Upper lobe of right lung (tissue), 1 donor: ENCODE measurements around the gene CDIP1. TPM values are rescaled to one million over a fixed set of nuclear protein-coding genes. Genes with fewer than 3 reads are reported as not detected.

Source experiments
- ATAC-seq: fragments of 200-7000 bp; cut with Tn5 transposase; one replicate; pipeline ENCODE4 v1.9.1; 2020; ENCODE audit warnings: mild to moderate bottlenecking, moderate library complexity
- DNase-seq: peaks from one replicate; pipeline ENCODE4 v3.0.0-alpha.2; 2020
- H3K27ac ChIP-seq: fragments of 200-600 bp; one replicate; pipeline ENCODE4 v1.8.0; 2022
- H3K27me3 ChIP-seq: fragments of 200-600 bp; one replicate; pipeline ENCODE4 v1.8.0; 2022; ENCODE audit warnings: mild to moderate bottlenecking
- H3K36me3 ChIP-seq: fragments of 200-600 bp; one replicate; pipeline ENCODE4 v1.8.0; 2022
- H3K4me1 ChIP-seq: fragments of 200-600 bp; one replicate; pipeline ENCODE4 v1.8.0; 2022
- H3K4me3 ChIP-seq: fragments of 200-600 bp; one replicate; pipeline ENCODE4 v1.8.0; 2022; ENCODE audit warnings: mild to moderate bottlenecking
- H3K9me3 ChIP-seq: fragments of 200-600 bp; one replicate; pipeline ENCODE4 v1.8.0; 2022
- CTCF ChIP-seq: fragments of 200-600 bp; IDR thresholded peaks from one replicate; pipeline ENCODE4 v1.8.0; 2022; ENCODE audit warnings: antibody characterized with exemption
- intact Hi-C: fragments of 100-400 bp; cut with DNase I; formaldehyde crosslinking; loops from one replicate; pipeline ENCODE4 v1.11.0; 2022
- total RNA-seq: library from RNA; stranded (reverse); fragmentation: NEBNext Ultra II Directional; extraction: Animal tissue kit (Norgen Biotek cat#: 25700); gene quantifications from one replicate; pipeline ENCODE4 v1.2.1, GENCODE V29; 2021
- donor health status: DM: no; HTN: yes; CAD: no; lungs with severe emphysema.

Gene CDIP1
- total RNA-seq, 1 donor from 2014 or later, result 23.8 TPM

GRCh38 chr16:4494746-4495490 lies 43.7 kb downstream of the CDIP1 start:
- Histone ChIP-seq H3K9me3 (no peaks in the 10 kb centered on the region), H3K27me3 (no peaks in the 10 kb centered on the region), H3K4me3 (no peak overlapping the region), H3K4me1 (peaks cover 10% of the 10 kb centered on the region), H3K36me3 (peaks cover 28% of the 10 kb centered on the region), H3K27ac (peak overlapping the region; percentile 24)
- TF ChIP-seq CTCF, result no peak
- intact Hi-C loops, result no loop called here
- DNase-seq, result no peak
- peak; percentile 43 for ATAC-seq

GRCh38 chr16:4491898-4492297 lies 46.7 kb downstream of the CDIP1 start:
- peaks cover 28% of the 10 kb centered on the region for H3K36me3 ChIP-seq
- no peak for ATAC-seq
- H3K4me1 ChIP-seq, result peaks cover 31% of the 10 kb centered on the region
- H3K27ac ChIP-seq, result no peak overlapping the region
- H3K27me3 ChIP-seq, result no peaks in the 10 kb centered on the region
- no peaks in the 10 kb centered on the region for H3K9me3 ChIP-seq
- no peak for TF ChIP-seq CTCF
- DNase-seq, result no peak
- intact Hi-C loops, result no loop called here
- no peak overlapping the region for H3K4me3 ChIP-seq

- intact Hi-C loops, result no loop called here
- ATAC-seq (no peak), DNase-seq (no peak)
- no peak for TF ChIP-seq CTCF
- Histone ChIP-seq H3K4me3 (no peak overlapping the region), H3K9me3 (no peaks in the 10 kb centered on the region), H3K27ac (peak overlapping the region; percentile 59), H3K4me1 (peaks cover 38% of the 10 kb centered on the region), H3K36me3 (peaks cover 40% of the 10 kb centered on the region), H3K27me3 (no peaks in the 10 kb centered on the region)
Measured at GRCh38 chr16:4489030-4489429, 49.5 kb downstream of the CDIP1 start.

- ATAC-seq, result peak; percentile 20
- H3K27me3 ChIP-seq, result no peaks in the 10 kb centered on the region
- peaks cover 38% of the 10 kb centered on the region for H3K4me1 ChIP-seq
- intact Hi-C loops, result no loop called here
- H3K36me3 ChIP-seq, result peaks cover 44% of the 10 kb centered on the region
- H3K9me3 ChIP-seq, result no peaks in the 10 kb centered on the region
- H3K27ac ChIP-seq, result peak overlapping the region; percentile 59
- DNase-seq, result no peak
- no peak for TF ChIP-seq CTCF
- H3K4me3 ChIP-seq, result no peak overlapping the region
Measured at GRCh38 chr16:4488499-4488967, 50.0 kb downstream of the CDIP1 start.

GRCh38 chr16:4487955-4488498 lies 50.5 kb downstream of the CDIP1 start:
- Histone ChIP-seq H3K4me3 (no peak overlapping the region), H3K4me1 (peaks cover 38% of the 10 kb centered on the region), H3K27ac (peak overlapping the region; percentile 59), H3K36me3 (peaks cover 40% of the 10 kb centered on the region), H3K9me3 (no peaks in the 10 kb centered on the region), H3K27me3 (no peaks in the 10 kb centered on the region)
- no peak for DNase-seq
- intact Hi-C loops, result no loop called here
- ATAC-seq, result peak; percentile 60
- TF ChIP-seq CTCF, result no peak
